GM19099 (cell line): ENCODE data around the gene LIMS2.

ENCODE experiments used
- POLR2A ChIP-seq: IDR thresholded peaks from 3 replicates; pipeline ENCODE4 v1.6.1; 2011; ENCODE audit warnings: low read depth; ENCODE audit not compliant: insufficient read length; ENCODE audit errors: extremely low read depth

The LIMS2 gene

GRCh38 chr2:127659408-127660290, 15.7 kb downstream of the LIMS2 start:
- TF ChIP-seq POLR2A: no peak

DNA sequence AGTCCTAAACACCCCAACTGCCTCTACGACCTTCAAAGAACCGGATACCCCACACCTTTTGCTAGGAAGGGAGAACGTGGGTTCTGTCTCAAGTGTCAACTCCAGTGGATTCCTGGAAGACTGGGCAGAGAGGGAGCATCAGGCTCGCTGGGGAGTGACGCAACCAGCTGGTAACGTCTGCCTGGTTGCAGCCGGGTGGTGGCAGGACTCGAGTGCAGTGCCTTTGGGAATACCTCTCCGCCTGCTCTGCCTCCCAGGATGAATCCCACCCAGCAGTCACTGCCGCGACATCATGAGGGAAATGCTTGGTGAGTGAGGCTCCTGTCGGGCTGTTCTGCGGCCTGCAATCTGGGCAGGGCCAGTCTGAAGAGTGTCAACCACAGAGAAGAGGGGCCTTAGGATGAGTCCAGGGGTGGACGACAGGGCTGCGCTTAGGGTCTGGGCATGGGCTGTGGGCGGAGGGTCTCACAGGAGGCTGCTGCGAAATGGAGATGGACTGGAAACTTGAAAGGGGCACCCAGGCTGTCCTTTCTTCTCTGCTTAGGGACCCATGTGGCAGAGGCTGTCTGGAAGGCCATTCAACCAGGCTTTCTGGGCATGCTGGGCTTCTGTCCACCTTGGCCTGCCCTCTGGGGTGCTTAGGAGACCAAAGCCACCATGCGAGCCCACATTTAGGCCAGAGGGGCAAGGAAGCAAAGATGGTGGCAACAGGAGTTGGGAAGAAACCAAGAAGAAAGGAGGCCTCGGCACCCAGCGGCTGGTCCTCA, 16.5 kb downstream of the LIMS2 start:
- no peak for TF ChIP-seq POLR2A

GRCh38 chr2:127658146-127658545, 17.2 kb downstream of the LIMS2 start:
- no peak for TF ChIP-seq POLR2A

GRCh38 chr2:127657232-127657595, 18.1 kb downstream of the LIMS2 start:
- TF ChIP-seq POLR2A: no peak

- TF ChIP-seq POLR2A: no peak
Observed at GRCh38 chr2:127656569-127657231, 18.6 kb downstream of the LIMS2 start.

DNA sequence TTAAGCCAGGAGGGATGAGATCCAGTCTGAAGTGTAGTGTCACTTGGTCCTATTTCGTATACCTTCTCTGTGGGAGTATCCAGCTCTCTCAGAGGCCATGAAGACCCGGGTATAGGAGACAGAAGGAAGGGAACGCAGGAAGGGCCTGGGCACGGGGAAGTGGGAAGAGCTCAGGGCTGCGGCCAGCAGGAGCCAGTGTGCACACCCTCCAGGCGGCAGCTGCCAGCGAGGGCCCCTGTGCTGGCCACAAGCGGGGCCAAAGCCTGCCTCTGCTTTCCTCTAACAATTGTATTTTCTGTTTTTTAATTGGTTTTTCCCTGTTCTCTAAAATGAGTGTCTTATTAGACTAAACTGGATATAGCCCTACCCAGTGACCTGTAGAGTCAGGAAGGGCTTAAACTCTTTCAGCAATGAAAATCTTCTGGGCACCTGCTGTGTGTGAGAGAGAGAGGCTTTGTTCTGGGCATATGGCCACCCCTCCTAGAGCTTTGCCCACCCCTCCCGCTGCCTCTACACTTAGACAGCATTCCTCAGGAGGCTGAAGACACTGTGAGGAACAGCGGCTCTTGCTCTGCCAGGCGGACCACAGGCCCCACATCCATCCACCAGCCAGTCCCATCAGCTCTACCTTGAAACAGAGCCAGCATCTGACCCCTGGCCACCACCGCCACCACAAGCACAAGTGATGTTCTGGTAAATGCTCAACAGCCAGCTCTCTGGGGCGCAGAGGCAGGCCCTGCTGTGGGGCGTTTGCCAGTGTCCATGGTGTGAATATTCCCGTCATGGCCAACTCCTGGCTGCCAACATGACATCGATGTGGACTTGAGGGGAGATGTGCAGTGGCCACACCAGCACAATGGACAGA, 19.9 kb downstream of the LIMS2 start:
- TF ChIP-seq POLR2A: no peak

GRCh38 chr2:127654838-127655175, 20.5 kb downstream of the LIMS2 start:
- no peak for TF ChIP-seq POLR2A

DNA sequence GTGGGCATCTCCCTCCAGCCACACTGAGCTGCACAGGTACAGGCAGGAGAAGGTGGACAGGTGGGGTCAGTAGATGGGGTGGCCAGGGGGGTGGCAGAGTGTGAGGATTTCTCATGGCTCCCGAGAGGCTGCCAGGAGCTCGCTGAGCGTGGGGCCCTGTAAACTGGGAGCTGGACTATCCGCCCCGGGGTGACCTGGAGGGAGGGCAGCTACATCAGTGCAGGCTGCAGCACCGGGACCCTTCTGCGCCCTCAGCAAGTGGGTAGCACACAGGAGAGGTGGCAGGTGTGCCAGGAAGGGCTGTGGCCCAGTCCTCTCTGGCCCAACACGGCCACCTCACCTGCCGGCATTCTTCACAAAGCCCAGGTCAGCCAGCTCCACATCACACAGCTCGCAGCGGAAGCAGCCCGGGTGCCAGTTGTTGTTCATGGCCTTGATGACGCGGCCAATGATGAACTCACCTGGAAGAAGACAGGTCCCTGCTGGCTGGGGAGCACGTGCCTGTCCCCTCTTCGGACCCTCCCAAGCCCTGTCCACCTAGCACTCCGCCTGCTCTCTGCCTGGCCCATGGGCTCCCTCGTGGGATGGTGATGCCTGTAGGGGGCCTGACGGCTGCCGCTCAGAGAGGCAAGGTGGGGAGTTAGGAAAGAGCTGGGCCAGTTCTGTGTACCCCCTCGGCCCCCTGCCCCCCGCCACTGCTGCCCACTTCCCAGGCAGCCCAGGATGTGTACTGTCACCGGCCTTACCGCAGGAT, 21.1 kb downstream of the LIMS2 start:
- TF ChIP-seq POLR2A: no peak

- TF ChIP-seq POLR2A: no peak
Observed at GRCh38 chr2:127653421-127654083, 21.8 kb downstream of the LIMS2 start.

DNA sequence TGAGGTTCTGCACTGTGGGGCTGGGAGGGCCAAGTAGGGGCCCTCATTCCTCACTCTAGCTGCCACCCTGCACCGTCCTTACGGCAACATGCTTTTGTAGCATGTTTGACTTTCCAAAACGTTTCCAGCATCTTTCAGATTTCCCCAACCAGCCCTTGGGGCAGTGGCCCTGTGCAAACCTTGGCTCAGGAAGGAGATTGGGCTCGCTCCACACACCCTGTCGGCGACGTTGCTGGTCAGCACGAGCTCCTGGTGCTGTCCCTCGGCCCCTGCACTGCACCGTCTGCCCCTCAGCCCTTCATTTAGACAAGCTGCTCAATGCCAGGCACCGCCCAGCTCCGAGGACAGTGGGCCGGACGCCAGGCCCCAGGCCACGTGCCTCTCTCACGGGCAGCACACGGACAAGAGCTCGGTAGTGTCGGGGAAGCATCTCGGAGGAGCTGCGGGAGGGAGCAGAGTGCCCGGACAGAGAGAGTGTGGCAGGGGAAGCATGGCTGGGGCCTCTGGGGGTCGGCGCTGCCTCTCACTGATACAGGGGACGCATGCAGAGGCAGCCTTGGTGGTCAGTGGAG, 22.5 kb downstream of the LIMS2 start:
- TF ChIP-seq POLR2A: no peak

DNA sequence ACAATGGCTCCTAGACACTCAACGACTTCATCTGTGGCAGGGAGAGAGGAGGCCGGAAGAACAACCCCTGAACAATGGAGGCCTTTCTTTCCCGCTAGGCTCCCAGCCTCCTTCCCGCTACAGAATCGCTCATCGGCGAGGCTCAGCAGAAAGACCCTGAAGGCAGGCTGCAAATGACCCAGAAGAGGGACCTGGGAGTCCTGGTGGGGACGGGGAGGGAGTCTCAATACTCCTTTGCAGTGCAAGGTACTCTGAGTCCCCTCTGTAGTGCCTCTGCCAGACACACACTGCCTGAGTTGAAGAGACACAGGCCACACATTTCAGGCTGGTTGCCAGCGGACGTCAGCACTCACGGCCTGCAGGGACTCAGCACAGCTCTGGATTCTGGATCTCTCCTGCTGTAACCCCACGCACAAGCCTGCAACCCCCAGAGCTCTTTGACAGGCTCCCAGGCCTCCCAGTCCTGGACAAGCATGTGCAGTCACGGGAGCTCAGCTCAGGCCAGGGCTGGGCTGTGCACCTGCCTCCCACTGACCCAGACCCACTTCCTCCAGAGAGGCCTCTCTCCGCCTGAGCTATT, 23.3 kb downstream of the LIMS2 start:
- TF ChIP-seq POLR2A: no peak

DNA sequence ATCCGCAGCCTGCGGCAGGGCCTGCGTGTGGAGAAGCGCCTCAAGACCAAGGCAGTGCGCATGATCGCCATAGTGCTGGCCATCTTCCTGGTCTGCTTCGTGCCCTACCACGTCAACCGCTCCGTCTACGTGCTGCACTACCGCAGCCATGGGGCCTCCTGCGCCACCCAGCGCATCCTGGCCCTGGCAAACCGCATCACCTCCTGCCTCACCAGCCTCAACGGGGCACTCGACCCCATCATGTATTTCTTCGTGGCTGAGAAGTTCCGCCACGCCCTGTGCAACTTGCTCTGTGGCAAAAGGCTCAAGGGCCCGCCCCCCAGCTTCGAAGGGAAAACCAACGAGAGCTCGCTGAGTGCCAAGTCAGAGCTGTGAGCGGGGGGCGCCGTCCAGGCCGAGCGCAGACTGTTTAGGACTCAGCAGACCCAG, 23.9 kb downstream of the LIMS2 start:
- no peak for TF ChIP-seq POLR2A

DNA sequence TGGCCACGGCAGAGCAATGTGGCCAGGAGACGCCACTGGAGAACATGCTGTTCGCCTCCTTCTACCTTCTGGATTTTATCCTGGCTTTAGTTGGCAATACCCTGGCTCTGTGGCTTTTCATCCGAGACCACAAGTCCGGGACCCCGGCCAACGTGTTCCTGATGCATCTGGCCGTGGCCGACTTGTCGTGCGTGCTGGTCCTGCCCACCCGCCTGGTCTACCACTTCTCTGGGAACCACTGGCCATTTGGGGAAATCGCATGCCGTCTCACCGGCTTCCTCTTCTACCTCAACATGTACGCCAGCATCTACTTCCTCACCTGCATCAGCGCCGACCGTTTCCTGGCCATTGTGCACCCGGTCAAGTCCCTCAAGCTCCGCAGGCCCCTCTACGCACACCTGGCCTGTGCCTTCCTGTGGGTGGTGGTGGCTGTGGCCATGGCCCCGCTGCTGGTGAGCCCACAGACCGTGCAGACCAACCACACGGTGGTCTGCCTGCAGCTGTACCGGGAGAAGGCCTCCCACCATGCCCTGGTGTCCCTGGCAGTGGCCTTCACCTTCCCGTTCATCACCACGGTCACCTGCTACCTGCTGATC, 24.4 kb downstream of the LIMS2 start:
- no peak for TF ChIP-seq POLR2A
